Glutamatergic neuron (in vitro differentiated cells): ENCODE results near the gene CRLF3. TPM values are rescaled to one million over a fixed set of nuclear protein-coding genes. Genes with fewer than 3 reads are reported as not detected.
A peak's percentile ranks its signal among the peaks of the same experiment; 100 is the strongest.
"Not testable (repeated sequence)": the region's sequence is repeated elsewhere in the genome, so short reads cannot be mapped to it uniquely, and the experiment has no call there.

ENCODE experiments used
- DNase-seq: peaks from one replicate; pipeline ENCODE4 v3.0.0; 2022
- H3K27ac Mint-ChIP-seq: one replicate; pipeline ENCODE4 v1.8.0; 2020; ENCODE audit warnings: mild to moderate bottlenecking, mixed read lengths, inconsistent platforms; ENCODE audit not compliant: unreplicated experiment
- H3K27me3 Mint-ChIP-seq: one replicate; pipeline ENCODE4 v1.8.0; 2020; ENCODE audit warnings: mild to moderate bottlenecking, moderate library complexity, mixed read lengths, inconsistent platforms; ENCODE audit not compliant: unreplicated experiment
- H3K36me3 Mint-ChIP-seq: one replicate; pipeline ENCODE4 v1.8.0; 2020; ENCODE audit warnings: mild to moderate bottlenecking, mixed read lengths, inconsistent platforms; ENCODE audit not compliant: unreplicated experiment
- H3K4me1 Mint-ChIP-seq: one replicate; pipeline ENCODE4 v1.8.0; 2020; ENCODE audit warnings: mild to moderate bottlenecking, low read depth, mixed read lengths, inconsistent platforms; ENCODE audit not compliant: unreplicated experiment
- H3K4me3 Mint-ChIP-seq: one replicate; pipeline ENCODE4 v1.8.0; 2020; ENCODE audit warnings: mild to moderate bottlenecking, mixed read lengths, inconsistent platforms; ENCODE audit not compliant: unreplicated experiment
- H3K9me3 Mint-ChIP-seq: one replicate; pipeline ENCODE4 v1.8.0; 2020; ENCODE audit warnings: mild to moderate bottlenecking, moderate library complexity, mixed read lengths, inconsistent platforms; ENCODE audit not compliant: unreplicated experiment
- total RNA-seq: library from RNA; stranded (reverse); fragmentation: NEBNext Ultra II Directional; extraction: Animal tissue kit (Norgen Biotek cat#: 25700); gene quantifications from one replicate; pipeline ENCODE4 v1.2.1, GENCODE V29; 2021; ENCODE audit not compliant: unreplicated experiment
- TF ChIP-seq, protein P1 (sequence below): fragments of 200-600 bp; sonication (generic); IDR thresholded peaks from one replicate; pipeline ENCODE4 v1.5.0; 2021; ENCODE audit not compliant: partially characterized antibody, unreplicated experiment

Gene CRLF3
- total RNA-seq, 1 donor from 2014 or later, result 9.0 TPM

DNA sequence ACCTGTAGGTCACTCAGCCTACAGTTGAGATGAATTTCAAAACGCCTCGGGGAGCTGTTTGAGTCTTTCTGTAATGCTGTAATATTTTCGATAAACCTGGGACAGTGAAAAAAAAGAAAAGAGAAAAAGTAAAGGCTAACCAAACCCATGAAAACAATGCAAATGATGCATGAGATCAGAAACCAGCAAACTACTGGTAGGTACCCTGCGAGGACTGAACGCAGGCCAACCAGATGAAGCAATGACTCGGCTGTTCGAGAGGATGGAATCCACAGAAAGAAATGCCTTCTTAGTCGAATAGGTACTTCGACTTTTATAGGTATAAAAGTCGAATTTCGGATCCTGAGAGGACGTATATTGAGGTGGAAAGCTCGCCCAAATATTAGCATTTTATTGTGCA lies 6.8 kb upstream of the CRLF3 start:
- Mint-ChIP-seq H3K27me3 (peaks cover 2% of the 10 kb centered on the region), H3K4me1 (peaks cover 13% of the 10 kb centered on the region), H3K9me3 (peaks cover 4% of the 10 kb centered on the region), H3K4me3 (peak overlapping the region; percentile 98), H3K27ac (peak overlapping the region; percentile 81), H3K36me3 (no peaks in the 10 kb centered on the region)
- DNase-seq, result no peak
- TF ChIP-seq, protein P1, sequence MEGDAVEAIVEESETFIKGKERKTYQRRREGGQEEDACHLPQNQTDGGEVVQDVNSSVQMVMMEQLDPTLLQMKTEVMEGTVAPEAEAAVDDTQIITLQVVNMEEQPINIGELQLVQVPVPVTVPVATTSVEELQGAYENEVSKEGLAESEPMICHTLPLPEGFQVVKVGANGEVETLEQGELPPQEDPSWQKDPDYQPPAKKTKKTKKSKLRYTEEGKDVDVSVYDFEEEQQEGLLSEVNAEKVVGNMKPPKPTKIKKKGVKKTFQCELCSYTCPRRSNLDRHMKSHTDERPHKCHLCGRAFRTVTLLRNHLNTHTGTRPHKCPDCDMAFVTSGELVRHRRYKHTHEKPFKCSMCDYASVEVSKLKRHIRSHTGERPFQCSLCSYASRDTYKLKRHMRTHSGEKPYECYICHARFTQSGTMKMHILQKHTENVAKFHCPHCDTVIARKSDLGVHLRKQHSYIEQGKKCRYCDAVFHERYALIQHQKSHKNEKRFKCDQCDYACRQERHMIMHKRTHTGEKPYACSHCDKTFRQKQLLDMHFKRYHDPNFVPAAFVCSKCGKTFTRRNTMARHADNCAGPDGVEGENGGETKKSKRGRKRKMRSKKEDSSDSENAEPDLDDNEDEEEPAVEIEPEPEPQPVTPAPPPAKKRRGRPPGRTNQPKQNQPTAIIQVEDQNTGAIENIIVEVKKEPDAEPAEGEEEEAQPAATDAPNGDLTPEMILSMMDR, result no peak

DNA sequence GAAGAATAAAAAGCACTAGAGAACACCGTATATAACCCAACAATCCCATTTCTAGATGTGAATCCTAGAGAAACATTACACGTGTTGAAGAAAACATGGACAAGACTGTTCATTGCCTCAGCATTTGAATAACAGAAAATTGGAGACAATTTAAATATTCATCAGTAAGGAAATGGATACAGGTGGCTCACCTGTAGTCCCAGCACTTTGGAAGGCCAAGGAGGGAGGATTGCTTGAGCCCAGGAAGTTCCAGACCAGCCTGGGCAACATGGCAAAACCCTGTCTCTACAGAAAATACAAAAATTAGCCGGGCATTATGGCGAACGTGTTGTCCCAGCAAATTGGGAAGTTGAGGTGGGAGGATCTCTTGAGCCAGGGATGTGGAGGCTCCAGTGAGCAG lies 4.5 kb upstream of the CRLF3 start:
- TF ChIP-seq, protein P1, result no peak
- Mint-ChIP-seq H3K4me3 (no peak overlapping the region), H3K9me3 (peaks cover 5% of the 10 kb centered on the region), H3K27me3 (peaks cover 4% of the 10 kb centered on the region), H3K4me1 (peaks cover 15% of the 10 kb centered on the region), H3K27ac (no peak overlapping the region), H3K36me3 (no peaks in the 10 kb centered on the region)
- DNase-seq, result no peak

DNA sequence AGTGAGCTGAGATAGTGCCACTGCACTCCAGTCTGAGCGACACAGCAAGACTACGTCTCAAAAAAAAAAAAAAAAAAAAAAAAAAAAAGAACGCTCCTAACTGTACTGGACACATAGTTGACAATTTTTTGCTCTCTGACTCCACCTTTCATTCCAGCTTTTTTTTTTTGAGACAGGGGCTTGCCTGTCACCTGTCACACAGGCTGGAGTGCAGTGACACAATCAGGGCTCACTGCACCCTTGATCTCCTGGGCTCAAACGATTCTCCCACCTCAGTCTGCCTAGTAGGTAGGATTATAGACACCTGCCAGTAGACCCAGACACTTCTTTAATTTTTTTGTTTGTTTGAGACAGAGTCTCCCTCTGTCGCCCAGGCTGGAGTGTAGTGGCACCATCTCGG lies 2.6 kb upstream of the CRLF3 start:
- no peaks in the 10 kb centered on the region for H3K36me3 Mint-ChIP-seq
- H3K4me1 Mint-ChIP-seq, result peaks cover 9% of the 10 kb centered on the region
- DNase-seq, result no peak
- H3K27ac Mint-ChIP-seq, result no peak overlapping the region
- TF ChIP-seq, protein P1, result no peak
- H3K27me3 Mint-ChIP-seq, result peaks cover 5% of the 10 kb centered on the region
- peaks cover 3% of the 10 kb centered on the region for H3K9me3 Mint-ChIP-seq
- no peak overlapping the region for H3K4me3 Mint-ChIP-seq

DNA sequence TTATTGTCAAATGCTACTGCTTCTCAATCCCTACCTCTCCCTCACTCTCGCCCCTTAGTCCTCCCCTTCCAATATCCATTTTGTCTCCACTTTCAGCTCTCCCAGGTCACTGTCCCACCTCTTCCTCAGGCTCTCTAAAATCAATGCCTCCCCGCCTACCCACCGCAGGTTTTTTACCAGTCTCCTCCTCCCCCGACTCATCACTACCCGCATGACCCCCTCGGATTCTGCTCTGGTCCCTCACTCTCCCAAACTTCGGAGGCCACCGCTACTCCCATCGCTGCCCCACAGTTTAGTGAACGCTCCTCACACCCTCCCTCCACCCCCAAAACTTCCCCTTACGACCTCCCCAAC lies 513 bp downstream of the CRLF3 start:
- TF ChIP-seq, protein P1, result no peak
- Mint-ChIP-seq H3K27me3 (peaks cover 2% of the 10 kb centered on the region), H3K36me3 (no peaks in the 10 kb centered on the region), H3K27ac (peak overlapping the region; percentile 56), H3K4me3 (peak overlapping the region; percentile 96), H3K9me3 (peaks cover 3% of the 10 kb centered on the region), H3K4me1 (peaks cover 5% of the 10 kb centered on the region)
- DNase-seq, result peak; percentile 31

DNA sequence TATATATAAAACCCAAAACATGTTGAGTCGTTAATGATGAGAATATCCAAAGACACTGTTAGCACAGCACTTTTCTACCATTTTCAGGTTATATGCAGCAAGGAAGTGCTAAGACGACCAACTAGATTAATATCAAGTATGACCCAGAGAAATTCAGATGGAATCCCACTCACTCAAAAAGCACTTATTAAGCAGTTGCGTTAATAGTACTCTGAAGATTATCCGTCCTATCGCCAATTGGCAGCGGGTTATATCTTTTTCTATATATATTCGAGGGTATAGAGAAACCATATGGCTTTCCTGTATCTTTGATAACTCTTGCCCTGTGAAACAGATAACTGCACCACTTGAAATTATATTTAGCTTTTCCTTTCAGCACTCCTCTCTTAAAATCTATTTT lies 1.1 kb downstream of the CRLF3 start:
- Mint-ChIP-seq H3K36me3 (no peaks in the 10 kb centered on the region), H3K27ac (peak overlapping the region; percentile 56), H3K9me3 (peaks cover 3% of the 10 kb centered on the region), H3K4me1 (peaks cover 5% of the 10 kb centered on the region), H3K27me3 (peaks cover 2% of the 10 kb centered on the region), H3K4me3 (peak overlapping the region; percentile 96)
- DNase-seq, result no peak
- TF ChIP-seq, protein P1, result no peak

DNA sequence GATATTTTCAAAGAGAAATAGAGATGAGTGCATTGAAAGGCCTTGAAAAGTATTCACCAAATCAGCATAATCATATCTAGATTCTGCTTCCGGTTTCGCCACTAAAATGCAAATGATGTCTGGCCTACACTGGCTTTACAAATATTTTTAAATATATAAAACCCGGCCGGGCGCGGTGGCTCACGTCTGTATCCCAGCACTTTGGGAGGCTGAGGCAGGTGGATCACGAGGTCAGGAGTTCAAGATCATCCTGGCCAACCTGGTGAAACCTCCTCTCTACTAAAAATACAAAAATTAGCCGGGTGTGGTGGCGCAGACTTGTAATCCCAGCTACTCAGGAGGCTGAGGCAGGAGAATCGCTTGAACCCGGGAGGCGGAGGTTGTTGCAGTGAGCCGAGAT lies 1.6 kb downstream of the CRLF3 start:
- H3K27me3 Mint-ChIP-seq, H3K27ac Mint-ChIP-seq, H3K36me3 Mint-ChIP-seq, DNase-seq, H3K4me3 Mint-ChIP-seq, H3K9me3 Mint-ChIP-seq, H3K4me1 Mint-ChIP-seq: not testable (repeated sequence)
